ENCODE results near the gene THUMPD3. TPM values are rescaled to one million over a fixed set of nuclear protein-coding genes. Genes with fewer than 3 reads are reported as not detected.

Gene THUMPD3
- total and polyA plus RNA-seq, 4 donors, result 20.1 to 24.5 (median 21.6) TPM

Other genes starting within 250 kb of the THUMPD3 start
- gene SRGAP3, start 113.4 kb upstream of the THUMPD3 start, total RNA-seq, result 1 to 10 TPM; 1.8 to 4.2 TPM
- gene SRGAP3, start 113.4 kb upstream of the THUMPD3 start, polyA plus RNA-seq, result 1 to 10 TPM in 1 of 2 donors, under 1 TPM in 1; 0.61 to 1.4 TPM
- gene SETD5, start 34.6 kb downstream of the THUMPD3 start, total RNA-seq, result 10 to 100 TPM; 20.6 to 76.6 TPM
- 10 to 100 TPM; 17.9 to 28.0 TPM for gene SETD5, start 34.6 kb downstream of the THUMPD3 start, polyA plus RNA-seq
- gene LHFPL4, start 190.8 kb downstream of the THUMPD3 start, total RNA-seq, result not detected
- gene LHFPL4, start 190.8 kb downstream of the THUMPD3 start, polyA plus RNA-seq, result under 1 TPM in 1 of 2 donors, not detected in 1; 0.08 TPM